HG03558 (cell line): Measurements from ENCODE around the gene ATP2B3.
"Not testable (repeated sequence)": the region's sequence is repeated elsewhere in the genome, so short reads cannot be mapped to it uniquely, and the experiment has no call there.

Source experiments
- ATAC-seq: cut with Tn5 transposase; IDR thresholded peaks from one replicate; pipeline ENCODE4 v1.9.1; 2021; ENCODE audit warnings: moderate number of reproducible peaks; ENCODE audit not compliant: unreplicated experiment; ENCODE audit errors: extremely low read depth

Gene ATP2B3

DNA sequence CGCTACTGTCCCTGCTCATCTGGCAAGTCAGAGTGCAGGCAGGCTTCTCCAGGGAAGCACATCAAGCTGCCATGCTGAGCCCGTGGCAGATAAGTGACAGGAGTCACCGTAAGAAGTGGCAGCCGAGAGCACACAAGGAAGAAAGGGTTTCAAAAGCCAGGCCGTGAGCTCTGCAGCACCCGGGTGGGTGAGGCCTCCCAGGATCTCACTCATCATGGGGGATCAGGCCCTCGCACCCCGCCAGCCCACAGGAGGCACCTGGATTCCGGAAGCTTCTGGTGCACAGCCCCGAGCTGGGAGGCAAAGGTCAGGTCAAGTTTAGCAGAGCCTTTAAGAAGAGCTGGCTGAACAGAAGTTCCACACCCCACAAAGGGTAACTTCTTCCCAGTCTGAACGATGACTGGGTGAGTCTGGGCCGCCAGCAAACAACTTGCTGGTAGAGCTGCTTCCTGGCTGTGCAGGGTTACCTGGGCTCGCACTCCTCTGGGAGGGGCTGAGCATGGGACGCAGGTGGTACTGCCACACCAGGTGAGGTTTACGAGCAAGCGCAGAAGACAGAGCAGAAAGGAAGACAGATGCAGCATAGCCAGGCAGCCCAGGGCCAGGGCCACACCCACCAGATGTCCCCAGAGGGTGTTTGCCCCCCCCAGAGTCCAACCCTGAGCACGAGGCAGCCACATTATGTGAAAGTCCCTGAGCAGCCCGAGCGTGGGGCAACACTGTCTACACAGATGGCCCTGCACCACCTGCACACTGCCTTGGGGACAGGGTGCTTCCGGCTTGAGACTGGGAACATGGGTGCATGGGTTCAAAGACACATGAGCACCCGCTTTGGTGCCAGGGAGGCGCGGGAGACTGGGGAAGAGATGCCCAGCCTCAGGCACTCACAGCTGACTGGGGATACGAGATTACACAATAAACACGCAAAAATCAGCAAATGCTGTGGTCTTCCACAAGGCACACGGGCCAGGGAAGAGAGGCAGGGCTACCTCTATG is 73.8 kb downstream of the ATP2B3 start:
- no peak for ATAC-seq

DNA sequence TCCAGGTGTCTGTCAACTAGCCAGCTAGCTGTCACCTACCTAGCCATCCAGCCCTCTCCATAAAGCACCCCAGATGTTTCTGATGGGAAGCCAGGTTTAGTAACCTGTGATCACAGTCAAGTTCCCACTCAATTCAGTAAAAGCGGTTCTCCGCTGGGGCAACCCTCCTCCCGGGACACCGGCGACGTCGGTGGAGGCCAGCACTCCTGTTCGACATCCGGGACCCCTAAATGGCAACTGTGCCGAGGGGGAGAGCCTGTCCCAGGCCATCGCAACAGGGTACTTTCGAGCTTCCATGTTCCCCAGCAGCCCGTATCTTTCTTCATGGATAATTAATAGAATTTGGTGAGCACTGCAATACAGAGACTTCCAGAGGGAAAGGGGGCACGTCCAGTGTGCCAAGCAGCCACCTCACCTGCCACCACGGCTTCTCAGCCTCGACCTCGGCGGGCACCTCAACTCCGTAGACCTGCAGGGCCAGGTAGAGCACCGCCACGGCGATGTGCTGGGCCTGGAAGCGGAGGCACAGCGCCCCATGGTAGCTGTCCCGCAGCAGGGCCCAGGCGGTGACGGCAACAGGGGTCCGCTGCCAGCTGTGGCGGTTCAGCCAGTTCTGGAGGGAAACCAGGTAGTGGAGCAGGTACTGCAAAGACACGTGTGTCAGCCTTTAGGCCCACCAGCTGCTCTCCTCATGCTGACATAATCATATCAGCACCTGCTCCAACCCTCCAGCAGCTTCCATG is 74.8 kb downstream of the ATP2B3 start:
- no peak for ATAC-seq

DNA sequence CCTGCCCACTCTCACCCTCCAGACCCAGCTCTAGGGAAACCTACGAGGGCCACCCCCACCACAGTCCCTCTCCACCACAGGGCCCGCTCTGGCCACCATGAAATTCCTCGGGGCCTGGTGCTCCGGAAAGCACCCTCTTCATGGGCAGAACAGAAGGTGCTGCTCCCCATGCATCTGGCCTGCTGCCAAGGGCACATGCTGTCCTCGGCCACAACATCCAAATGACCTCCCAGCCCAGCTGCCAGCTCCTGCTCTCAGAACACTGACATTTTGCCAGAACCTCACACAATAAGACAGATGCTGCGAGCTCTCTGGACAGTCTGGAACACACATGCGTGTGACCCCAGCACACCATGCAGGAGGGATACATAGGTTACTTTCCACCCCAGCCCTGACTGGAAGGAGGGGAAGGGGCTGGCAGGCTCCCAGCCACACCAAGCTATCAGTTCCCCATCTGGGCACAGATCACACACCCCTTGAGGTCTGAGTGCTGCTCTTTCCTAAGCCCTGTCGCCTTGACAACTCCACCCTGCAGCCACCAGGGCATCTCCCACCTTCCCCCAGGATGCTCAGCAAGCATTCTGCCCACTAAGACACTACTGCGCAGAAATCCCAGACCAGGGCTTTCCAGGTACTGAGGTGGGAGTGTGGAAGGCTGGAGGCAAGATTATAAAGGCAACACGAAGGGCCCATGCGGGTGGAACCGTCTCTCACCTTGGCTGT is 75.7 kb downstream of the ATP2B3 start:
- no peak for ATAC-seq

- no peak for ATAC-seq
Observed at GRCh38 chrX:153593811-153594500, 76.5 kb downstream of the ATP2B3 start.

- no peak for ATAC-seq
Observed at GRCh38 chrX:153595387-153595786, 77.9 kb downstream of the ATP2B3 start.

DNA sequence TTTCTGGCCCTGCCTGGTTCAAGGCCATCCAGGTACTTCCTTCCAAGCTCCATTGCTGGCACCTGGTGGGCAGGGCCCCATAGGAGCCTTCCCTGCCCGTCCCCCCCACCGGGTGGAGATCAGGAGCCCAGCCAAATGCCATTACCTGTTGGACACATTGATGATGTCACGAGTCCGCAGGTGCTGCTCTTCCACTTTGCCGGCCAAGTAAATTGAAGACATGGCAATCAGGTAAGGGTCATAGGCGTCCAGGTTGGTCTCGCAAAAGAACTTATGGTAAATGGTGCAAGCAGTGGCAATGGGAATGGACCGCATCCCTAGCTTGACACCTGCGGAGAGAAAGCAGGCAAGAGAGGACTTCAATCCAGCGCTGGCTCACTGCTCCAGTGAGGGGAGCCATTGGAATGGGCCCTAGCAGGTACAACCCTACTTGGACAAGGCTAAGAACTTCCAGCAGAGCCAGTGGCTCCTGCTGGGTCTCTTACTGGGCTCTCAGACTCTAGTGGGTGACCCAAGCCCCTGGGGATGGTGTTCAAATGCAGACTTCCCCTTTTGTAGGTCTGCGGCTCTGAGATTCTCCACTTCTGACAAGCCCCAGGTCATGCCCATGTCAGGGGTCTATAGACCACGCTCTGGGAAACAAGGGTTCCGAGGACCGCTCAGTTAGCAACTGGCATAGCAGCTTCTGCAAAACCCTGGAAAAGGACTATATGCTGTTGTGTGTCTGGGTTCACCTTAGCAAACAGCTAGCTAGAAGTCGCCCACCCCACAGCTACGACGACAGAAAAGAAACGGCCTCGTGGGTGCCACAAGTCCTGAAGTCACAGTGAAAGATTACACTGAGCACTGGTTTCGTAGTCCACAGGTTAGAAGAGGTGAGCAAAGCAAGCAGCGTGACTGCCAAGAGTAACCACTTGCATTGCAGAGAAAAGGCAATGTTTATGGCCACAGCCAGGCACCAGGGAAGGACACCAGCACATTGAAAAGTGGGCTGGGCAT is 78.7 kb downstream of the ATP2B3 start:
- no peak for ATAC-seq

- no peak for ATAC-seq
Observed at GRCh38 chrX:153596981-153597750, 79.7 kb downstream of the ATP2B3 start.

GRCh38 chrX:153598541-153599191 is 81.2 kb downstream of the ATP2B3 start, which contains the start of gene CCNQ:
CCNQ (minus strand) TSS chrX:153599139; CDS start chrX:153599073, 66 bp downstream.
- peak; percentile 26 for ATAC-seq

DNA sequence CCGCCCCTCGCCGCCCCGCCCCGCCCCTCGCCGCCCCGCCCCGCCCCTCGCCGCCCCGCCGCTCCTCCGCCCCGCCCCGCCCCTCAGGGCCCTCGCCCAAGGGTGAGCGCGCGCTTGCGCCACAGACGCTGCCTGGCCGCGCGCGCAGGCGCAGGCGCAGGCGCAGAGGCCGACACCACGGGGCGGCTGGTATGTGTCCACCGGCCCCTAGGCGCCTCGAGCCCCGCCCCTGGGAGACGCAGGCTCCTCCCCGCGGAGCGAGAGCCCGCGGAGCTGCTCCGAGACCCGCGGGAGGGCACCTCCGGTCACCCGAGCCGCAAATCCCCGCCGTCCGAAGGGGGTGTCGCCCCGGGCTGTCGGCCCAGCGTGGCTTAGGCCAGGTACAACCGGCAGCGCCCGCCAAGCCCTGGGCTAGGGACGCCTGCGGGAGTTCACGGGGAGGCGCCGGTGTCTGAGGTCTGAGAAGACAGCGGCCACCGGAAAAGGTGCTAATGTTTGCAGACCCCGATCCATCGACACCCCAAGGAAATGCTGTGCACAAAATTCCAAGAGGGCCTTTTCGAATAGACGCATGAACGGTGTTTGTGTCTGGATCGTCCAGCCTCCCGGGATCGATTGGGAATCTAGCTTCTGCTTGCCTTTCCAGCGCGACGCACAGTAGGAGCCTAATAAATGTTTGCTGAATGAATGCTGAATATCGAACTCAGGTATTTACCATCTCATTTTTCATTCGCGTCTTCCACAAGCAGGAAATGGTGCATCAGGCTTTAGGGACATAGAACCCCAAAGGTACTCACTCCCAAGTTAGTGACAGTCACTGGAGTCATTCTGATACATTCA is 82.0 kb downstream of the ATP2B3 start:
- ATAC-seq = peak; percentile 68

DNA sequence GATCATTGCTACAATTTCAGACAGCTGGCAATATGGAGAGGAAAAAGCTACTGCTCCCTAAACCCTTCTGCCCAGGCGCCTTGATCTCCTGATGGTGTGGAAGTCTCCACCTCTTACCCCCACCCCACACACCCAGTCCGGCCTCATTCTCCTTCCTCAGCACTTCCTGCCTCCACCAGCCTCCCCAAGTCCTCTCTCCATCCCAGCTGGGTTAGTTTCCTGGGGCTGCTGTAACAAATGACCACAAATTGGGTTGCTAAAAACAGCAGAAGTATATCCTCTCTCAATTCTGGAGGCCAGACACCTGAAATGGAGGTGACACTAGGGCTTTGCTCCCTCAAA is 82.6 kb downstream of the ATP2B3 start:
- no peak for ATAC-seq

DNA sequence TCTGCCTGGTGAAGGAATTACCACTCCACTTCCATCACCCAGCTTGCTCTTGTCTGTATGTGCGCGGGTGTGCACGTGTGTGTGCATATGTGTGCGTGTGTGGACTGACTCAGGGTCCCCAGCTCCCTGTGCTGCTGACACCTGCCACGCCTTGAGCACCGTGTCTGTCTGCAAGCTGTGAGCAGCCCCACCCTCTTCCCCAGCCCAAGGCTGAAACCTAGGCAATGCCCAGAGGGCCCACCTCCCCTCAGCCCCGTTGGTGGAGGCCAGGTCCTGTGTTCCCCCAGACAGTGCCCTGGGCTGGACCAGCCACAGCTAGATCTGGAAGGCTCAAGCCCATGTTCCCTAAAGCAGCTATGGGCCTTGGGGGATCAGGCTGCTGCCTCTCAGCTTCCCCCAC is 83.5 kb downstream of the ATP2B3 start:
- no peak for ATAC-seq

DNA sequence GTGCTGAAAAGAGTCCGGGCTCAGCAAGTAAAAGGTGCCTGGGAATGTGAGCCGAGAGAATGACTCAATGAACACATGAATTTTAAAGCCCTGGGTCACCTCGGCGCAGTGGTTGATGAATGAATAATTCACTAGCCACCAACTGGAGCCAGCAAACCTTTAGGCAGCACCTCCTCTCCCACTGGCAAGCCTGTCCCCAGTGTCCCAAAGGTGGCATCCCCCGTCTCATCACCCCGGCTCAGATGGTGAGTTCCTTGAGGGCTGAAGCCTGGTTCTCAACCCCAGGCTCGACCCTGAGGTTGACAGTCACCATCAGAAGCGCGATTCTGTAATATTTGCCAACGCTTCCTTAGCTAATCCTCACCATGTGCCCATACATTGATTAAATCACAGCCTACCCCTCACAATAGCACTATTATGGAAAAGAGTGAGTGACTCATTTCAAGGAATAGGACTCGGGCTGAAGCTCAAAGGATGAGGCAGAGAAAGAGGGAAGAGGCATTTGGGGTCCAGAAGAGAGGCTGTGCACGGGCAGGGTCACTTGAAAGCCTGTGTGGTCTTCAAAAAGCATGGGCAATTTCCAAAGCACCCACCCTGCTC is 84.2 kb downstream of the ATP2B3 start:
- no peak for ATAC-seq

GRCh38 chrX:153602601-153603000 is 85.2 kb downstream of the ATP2B3 start:
- ATAC-seq = no peak

DNA sequence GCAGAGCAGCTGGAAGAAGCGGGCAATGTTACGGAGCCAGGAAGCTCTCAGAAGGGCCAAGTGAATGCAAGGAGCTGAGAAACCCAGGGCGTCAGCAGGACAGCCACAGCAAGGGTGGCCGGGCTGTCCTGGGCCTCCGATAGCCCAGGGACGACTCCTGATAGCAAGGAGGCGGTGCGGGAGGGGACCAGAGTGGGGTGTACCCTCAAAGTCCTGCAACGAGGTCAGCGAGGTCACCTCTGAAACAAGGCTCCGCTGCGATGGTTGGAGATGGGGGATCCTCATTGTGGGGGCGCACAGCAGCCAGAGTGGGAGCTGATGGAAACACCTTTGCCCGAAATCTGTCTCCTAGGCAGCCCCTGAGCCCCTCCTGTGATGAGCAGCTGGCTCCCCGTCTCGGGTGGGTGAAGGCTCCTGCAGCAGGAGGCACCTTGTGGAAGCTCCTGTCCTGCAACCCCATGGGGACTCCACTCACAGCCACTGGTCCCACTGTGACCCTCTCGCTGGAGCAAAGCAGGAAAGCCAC is 85.8 kb downstream of the ATP2B3 start:
- no peak for ATAC-seq

- ATAC-seq = not testable (repeated sequence)
Observed at GRCh38 chrX:153604666-153605380, 87.4 kb downstream of the ATP2B3 start.

DNA sequence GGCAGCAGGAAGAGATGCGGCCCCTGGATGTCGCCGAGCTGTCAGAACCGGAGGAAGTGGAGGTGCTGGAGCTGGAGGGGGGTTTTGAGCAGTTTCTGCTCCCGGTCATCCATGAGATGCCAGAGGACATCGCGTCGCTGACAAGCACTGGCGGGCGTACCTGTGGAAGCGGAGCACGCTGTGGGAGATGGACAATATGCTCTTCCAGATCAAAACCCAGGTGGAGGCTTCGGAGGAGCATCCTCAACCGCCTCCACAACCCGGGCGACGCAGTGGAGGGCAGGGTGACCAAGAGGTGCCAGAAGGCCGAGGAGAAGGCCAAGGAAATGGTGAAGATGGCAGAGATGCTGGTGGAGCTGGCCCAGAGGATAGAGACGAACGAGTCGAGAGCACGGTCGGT is 89.1 kb downstream of the ATP2B3 start:
- no peak for ATAC-seq
